ENCODE data around the gene WAS.

The WAS gene
- long read RNA-seq, partial matches to known transcripts = 4 of 6 reads
- long read RNA-seq, other reads (novel, unspliced or antisense) = 1 of 6 reads

DNA sequence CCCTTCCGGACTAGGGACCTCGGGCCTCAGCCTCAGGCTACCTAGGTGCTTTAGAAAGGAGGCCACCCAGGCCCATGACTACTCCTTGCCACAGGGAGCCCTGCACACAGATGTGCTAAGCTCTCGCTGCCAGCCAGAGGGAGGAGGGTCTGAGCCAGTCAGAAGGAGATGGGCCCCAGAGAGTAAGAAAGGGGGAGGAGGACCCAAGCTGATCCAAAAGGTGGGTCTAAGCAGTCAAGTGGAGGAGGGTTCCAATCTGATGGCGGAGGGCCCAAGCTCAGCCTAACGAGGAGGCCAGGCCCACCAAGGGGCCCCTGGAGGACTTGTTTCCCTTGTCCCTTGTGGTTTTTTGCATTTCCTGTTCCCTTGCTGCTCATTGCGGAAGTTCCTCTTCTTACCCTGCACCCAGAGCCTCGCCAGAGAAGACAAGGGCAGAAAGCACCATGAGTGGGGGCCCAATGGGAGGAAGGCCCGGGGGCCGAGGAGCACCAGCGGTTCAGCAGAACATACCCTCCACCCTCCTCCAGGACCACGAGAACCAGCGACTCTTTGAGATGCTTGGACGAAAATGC is at the start of gene WAS:
WAS (plus strand) TSS at position 389 of the 572 bp plus-strand sequence; CDS start at position 444, 55 bp downstream.
- Histone ChIP-seq H3K27me3 (ENCODE audit: insufficient read depth, poor library complexity, severe bottlenecking) (no peaks in the 10 kb centered on the region), H3K4me3 (replicated peaks; ENCODE audit: insufficient read depth, low read length) (peak within 1 kb of the TSS; percentile 74), H3K27ac (replicated peaks) (peak within 1 kb of the TSS; percentile 92)
- peak; percentile 56 to 88 for DNase-seq (ENCODE audit: low read depth in 1 of 2, low spot score in 1 of 2)
- TF ChIP-seq SPI1 (IDR thresholded peaks at IDR 0.05; ENCODE audit: borderline replicate concordance, low read depth) = peak; percentile 62; the same call in 1 of the 2 replicates
- peak; percentile 81 for TF ChIP-seq GABPA (IDR thresholded peaks at IDR 0.05; ENCODE audit: low read depth)
- TF ChIP-seq, protein P1, sequence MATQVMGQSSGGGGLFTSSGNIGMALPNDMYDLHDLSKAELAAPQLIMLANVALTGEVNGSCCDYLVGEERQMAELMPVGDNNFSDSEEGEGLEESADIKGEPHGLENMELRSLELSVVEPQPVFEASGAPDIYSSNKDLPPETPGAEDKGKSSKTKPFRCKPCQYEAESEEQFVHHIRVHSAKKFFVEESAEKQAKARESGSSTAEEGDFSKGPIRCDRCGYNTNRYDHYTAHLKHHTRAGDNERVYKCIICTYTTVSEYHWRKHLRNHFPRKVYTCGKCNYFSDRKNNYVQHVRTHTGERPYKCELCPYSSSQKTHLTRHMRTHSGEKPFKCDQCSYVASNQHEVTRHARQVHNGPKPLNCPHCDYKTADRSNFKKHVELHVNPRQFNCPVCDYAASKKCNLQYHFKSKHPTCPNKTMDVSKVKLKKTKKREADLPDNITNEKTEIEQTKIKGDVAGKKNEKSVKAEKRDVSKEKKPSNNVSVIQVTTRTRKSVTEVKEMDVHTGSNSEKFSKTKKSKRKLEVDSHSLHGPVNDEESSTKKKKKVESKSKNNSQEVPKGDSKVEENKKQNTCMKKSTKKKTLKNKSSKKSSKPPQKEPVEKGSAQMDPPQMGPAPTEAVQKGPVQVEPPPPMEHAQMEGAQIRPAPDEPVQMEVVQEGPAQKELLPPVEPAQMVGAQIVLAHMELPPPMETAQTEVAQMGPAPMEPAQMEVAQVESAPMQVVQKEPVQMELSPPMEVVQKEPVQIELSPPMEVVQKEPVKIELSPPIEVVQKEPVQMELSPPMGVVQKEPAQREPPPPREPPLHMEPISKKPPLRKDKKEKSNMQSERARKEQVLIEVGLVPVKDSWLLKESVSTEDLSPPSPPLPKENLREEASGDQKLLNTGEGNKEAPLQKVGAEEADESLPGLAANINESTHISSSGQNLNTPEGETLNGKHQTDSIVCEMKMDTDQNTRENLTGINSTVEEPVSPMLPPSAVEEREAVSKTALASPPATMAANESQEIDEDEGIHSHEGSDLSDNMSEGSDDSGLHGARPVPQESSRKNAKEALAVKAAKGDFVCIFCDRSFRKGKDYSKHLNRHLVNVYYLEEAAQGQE (IDR thresholded peaks at IDR 0.05; ENCODE audit: insufficient replicate concordance, low read depth) = peak; percentile 30
- peak; percentile 74 for TF ChIP-seq POLR2AphosphoS5 (IDR thresholded peaks at IDR 0.05; ENCODE audit: low read depth)
- TF ChIP-seq, protein P2, sequence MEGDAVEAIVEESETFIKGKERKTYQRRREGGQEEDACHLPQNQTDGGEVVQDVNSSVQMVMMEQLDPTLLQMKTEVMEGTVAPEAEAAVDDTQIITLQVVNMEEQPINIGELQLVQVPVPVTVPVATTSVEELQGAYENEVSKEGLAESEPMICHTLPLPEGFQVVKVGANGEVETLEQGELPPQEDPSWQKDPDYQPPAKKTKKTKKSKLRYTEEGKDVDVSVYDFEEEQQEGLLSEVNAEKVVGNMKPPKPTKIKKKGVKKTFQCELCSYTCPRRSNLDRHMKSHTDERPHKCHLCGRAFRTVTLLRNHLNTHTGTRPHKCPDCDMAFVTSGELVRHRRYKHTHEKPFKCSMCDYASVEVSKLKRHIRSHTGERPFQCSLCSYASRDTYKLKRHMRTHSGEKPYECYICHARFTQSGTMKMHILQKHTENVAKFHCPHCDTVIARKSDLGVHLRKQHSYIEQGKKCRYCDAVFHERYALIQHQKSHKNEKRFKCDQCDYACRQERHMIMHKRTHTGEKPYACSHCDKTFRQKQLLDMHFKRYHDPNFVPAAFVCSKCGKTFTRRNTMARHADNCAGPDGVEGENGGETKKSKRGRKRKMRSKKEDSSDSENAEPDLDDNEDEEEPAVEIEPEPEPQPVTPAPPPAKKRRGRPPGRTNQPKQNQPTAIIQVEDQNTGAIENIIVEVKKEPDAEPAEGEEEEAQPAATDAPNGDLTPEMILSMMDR (IDR thresholded peaks at IDR 0.05; ENCODE audit: insufficient read depth, low read length) = no peak

DNA sequence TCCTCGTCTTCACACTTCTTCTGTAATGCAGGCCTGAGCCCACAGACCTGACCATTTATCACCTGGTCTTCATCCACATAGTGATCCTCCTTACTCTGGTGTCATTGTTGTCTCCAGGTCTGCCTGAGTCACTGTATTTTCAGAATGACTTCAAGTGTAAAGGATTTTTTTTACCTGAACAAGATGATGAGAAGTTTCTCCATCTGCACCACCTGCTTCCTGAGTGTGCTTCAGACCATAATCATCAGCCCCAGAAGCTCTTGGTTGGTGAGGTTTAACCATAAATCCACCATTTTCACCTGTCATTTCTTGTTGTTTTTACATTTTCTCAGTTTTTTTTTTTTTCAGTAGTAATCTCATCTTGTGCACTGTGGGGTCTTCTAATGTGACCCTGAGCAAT is 47.3 kb upstream of the WAS start:
- H3K4me3 ChIP-seq (replicated peaks; ENCODE audit: insufficient read depth, low read length) = no peak overlapping the region
- no peak overlapping the region for H3K27ac ChIP-seq (replicated peaks)
- no peak for DNase-seq (ENCODE audit: low read depth in 1 of 2, low spot score in 1 of 2)
- H3K27me3 ChIP-seq (ENCODE audit: insufficient read depth, poor library complexity, severe bottlenecking) = no peaks in the 10 kb centered on the region
- no peak for TF ChIP-seq GABPA (IDR thresholded peaks at IDR 0.05; ENCODE audit: low read depth)
- TF ChIP-seq POLR2AphosphoS5 (IDR thresholded peaks at IDR 0.05; ENCODE audit: low read depth) = no peak
- TF ChIP-seq, protein P2 (IDR thresholded peaks at IDR 0.05; ENCODE audit: insufficient read depth, low read length) = no peak
- TF ChIP-seq SPI1 (IDR thresholded peaks at IDR 0.05; ENCODE audit: borderline replicate concordance, low read depth) = no peak
- TF ChIP-seq, protein P1 (IDR thresholded peaks at IDR 0.05; ENCODE audit: insufficient replicate concordance, low read depth) = no peak

DNA sequence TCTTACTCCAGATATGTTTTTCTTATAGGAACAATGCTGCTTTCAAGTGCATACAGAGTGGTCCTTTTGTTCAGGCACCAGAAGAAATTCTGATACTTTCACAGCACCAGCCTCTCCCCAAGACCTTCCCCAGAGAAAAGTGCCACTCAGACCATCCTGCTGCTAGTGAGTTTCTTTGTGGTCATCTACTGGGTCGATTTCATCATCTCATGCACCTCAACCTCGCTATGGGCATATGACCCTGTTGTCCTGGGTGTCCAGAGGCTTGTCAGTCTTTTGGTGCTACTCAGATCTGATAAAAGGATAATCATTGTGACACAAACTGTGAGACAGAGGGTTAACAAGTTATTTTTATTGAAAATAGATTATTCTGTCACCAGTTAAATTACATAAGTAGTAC is 46.8 kb upstream of the WAS start:
- no peak overlapping the region for H3K27ac ChIP-seq (replicated peaks)
- H3K27me3 ChIP-seq (ENCODE audit: insufficient read depth, poor library complexity, severe bottlenecking) = no peaks in the 10 kb centered on the region
- no peak overlapping the region for H3K4me3 ChIP-seq (replicated peaks; ENCODE audit: insufficient read depth, low read length)
- DNase-seq (ENCODE audit: low read depth in 1 of 2, low spot score in 1 of 2) = no peak
- TF ChIP-seq SPI1 (IDR thresholded peaks at IDR 0.05; ENCODE audit: borderline replicate concordance, low read depth) (no peak), GABPA (IDR thresholded peaks at IDR 0.05; ENCODE audit: low read depth) (no peak)

DNA sequence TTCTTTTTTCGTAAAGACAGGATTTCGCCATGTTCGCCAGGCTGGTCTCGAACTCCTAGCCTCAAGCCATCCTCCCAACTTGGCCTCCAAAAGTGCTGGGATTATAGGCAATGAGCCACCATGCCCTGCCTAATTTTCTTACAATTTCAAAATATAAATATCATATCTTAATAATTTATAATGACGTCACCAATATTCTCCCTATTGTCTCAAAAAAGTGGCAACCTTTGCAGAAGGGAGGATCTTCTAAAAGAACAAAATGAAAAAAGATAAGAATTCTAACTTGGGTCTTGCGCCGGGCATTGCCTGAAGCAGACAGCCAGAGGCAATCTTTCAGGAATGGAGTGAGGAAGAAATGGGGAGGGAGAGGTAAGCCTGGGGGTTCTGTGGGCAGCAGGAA is 37.9 kb upstream of the WAS start:
- TF ChIP-seq, protein P2 (IDR thresholded peaks at IDR 0.05; ENCODE audit: insufficient read depth, low read length) = no peak
- TF ChIP-seq, protein P1 (IDR thresholded peaks at IDR 0.05; ENCODE audit: insufficient replicate concordance, low read depth) = no peak
- TF ChIP-seq GABPA (IDR thresholded peaks at IDR 0.05; ENCODE audit: low read depth) (no peak), SPI1 (IDR thresholded peaks at IDR 0.05; ENCODE audit: borderline replicate concordance, low read depth) (no peak), POLR2AphosphoS5 (IDR thresholded peaks at IDR 0.05; ENCODE audit: low read depth) (no peak)
- Histone ChIP-seq H3K27me3 (ENCODE audit: insufficient read depth, poor library complexity, severe bottlenecking) (no peaks in the 10 kb centered on the region), H3K27ac (replicated peaks) (no peak overlapping the region), H3K4me3 (replicated peaks; ENCODE audit: insufficient read depth, low read length) (no peak overlapping the region)
- no peak for DNase-seq (ENCODE audit: low read depth in 1 of 2, low spot score in 1 of 2)
